Body of pancreas (tissue), 4 donors: ENCODE measurements around the gene PHF12. TPM values are rescaled to one million over a fixed set of nuclear protein-coding genes. Genes with fewer than 3 reads are reported as not detected.

Source experiments
- ATAC-seq: fragments of 150-250 bp; one replicate; pipeline ENCODE4 v1.9.1; 2016
- DNase-seq, 4 donors: peaks; one replicate each; pipeline ENCODE4 v3.0.0-alpha.2; 2019
- H3K27ac ChIP-seq, 4 donors: fragments of 200-600 bp; sonication (generic); 1 replicate in 3 of 4; 2 replicates in 1 of 4; pipeline versions ENCODE4 v1.5.1 to v1.6.1; 2016 to 2019; ENCODE audit warnings: mild to moderate bottlenecking in 1 of 4, mixed read lengths in 1 of 4, moderate library complexity in 1 of 4
- H3K27me3 ChIP-seq, 2 donors: fragments of 200-600 bp; sonication (generic); one replicate each; pipeline ENCODE4 v1.6.0; 2016; ENCODE audit warnings: mild to moderate bottlenecking in 1 of 2
- H3K36me3 ChIP-seq, 2 donors: fragments of 200-600 bp; sonication (generic); replicated peaks in 1 of 2; 2 replicates each; pipeline ENCODE4 v1.5.1; 2016; ENCODE audit warnings: low read depth in 2 of 2; ENCODE audit not compliant: insufficient read depth in 1 of 2
- H3K4me1 ChIP-seq: fragments of 200-600 bp; sonication (generic); one replicate; pipeline ENCODE4 v1.6.0; 2016
- H3K4me3 ChIP-seq, 2 donors: fragments of 200-600 bp; sonication (generic); 1 replicate in 1 of 2; 2 replicates in 1 of 2; pipeline ENCODE4 v1.5.1; 2016 to 2019
- H3K9me3 ChIP-seq, 3 donors: fragments of 200-600 bp; sonication (generic); 1 replicate in 2 of 3; 2 replicates in 1 of 3; pipeline ENCODE4 v1.5.1; 2016
- POLR2A ChIP-seq, 3 donors: fragments of 450-650 bp; IDR thresholded peaks; one replicate each; pipeline ENCODE4 v1.6.1; 2016; ENCODE audit warnings: antibody characterized with exemption in 3 of 3, mild to moderate bottlenecking in 2 of 3
- WGBS, 2 donors: methylation state at CpG; one replicate each; pipeline ENCODE4 v1.1.5; 2017; 5-methylcytosine and 5-hydroxymethylcytosine counted together
- intact Hi-C: fragments of 100-400 bp; cut with DNase I; formaldehyde crosslinking; loops from one replicate; pipeline ENCODE4 v1.15.1; 2023
- total RNA-seq, 2 donors: library from RNA; depleted of rRNA; stranded (reverse); fragments of >200 nt; gene quantifications; one replicate each; pipeline ENCODE4 v1.1.0, GENCODE V29; 2016
- TF ChIP-seq, protein P1 (sequence below), 7 experiments: fragments of 450-650 bp in 4 of 7; fragments of 200-600 bp in 3 of 7; sonication (generic) in 3 of 7; IDR thresholded peaks; one replicate each; pipeline ENCODE4 v1.5.1; 2016 to 2019; ENCODE audit warnings: antibody characterized with exemption in 7 of 7

The PHF12 gene
- total RNA-seq, 2 donors from 2014 or later = 22.1 to 56.4 TPM

DNA sequence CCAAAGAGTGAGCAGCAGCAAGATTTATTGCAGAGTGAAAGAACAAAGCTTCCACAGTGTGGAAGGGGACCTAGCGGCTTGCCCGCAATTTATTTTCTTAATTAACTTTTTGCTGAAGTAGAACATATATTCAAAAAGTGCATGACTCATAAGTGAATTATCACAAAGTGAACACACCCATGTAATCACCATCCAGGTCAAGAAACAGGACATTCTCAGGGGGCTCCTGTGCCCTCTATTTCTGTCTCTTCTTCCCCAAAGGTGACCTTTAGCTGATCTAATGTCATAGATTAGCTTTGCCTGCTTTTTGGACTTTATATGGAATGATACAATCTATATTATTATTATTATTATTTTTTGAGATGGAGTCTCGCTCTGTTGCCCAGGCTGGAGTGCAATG, 76.6 kb downstream of the PHF12 start:
- no peak overlapping the region for H3K27ac ChIP-seq
- H3K4me3 ChIP-seq = no peak overlapping the region
- ATAC-seq = no peak
- no peak for TF ChIP-seq POLR2A (IDR thresholded peaks at IDR 0.05)
- TF ChIP-seq, protein P1, sequence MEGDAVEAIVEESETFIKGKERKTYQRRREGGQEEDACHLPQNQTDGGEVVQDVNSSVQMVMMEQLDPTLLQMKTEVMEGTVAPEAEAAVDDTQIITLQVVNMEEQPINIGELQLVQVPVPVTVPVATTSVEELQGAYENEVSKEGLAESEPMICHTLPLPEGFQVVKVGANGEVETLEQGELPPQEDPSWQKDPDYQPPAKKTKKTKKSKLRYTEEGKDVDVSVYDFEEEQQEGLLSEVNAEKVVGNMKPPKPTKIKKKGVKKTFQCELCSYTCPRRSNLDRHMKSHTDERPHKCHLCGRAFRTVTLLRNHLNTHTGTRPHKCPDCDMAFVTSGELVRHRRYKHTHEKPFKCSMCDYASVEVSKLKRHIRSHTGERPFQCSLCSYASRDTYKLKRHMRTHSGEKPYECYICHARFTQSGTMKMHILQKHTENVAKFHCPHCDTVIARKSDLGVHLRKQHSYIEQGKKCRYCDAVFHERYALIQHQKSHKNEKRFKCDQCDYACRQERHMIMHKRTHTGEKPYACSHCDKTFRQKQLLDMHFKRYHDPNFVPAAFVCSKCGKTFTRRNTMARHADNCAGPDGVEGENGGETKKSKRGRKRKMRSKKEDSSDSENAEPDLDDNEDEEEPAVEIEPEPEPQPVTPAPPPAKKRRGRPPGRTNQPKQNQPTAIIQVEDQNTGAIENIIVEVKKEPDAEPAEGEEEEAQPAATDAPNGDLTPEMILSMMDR (IDR thresholded peaks at IDR 0.05) = no peak
- H3K9me3 ChIP-seq = no peaks in the 10 kb centered on the region
- intact Hi-C loops = no loop called here
- DNase-seq = no peak
- H3K4me1 ChIP-seq = no peaks in the 10 kb centered on the region
- peaks cover 0 to under 1% of the 10 kb centered on the region in 2 donors for H3K36me3 ChIP-seq
- WGBS, 2 donors = 69 to 77% methylated on average over 3 of the region's 3 CpGs
- no peaks in the 10 kb centered on the region for H3K27me3 ChIP-seq

DNA sequence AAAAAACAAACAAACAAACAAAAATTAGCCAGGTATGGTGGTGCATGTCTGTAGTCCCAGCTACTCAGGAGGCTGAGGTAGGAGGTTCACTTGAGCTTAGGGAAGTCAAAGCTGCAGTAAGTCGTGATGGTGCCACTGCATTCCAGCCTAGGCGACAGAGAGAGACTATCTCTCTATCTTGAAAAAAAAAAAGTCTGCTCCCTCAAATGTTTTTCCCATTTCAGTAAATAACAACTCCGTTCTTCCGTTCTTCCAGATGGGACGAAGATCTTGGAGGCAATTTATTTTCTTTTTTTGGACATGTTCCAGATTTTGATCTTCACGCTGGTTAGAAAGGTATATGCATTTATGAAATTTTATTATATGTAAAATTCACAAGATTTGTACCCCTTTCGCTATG, 77.5 kb downstream of the PHF12 start:
- H3K4me3 ChIP-seq = no peak overlapping the region
- intact Hi-C loops = no loop called here
- no peak for DNase-seq
- no peak for ATAC-seq
- no peaks in the 10 kb centered on the region for H3K27me3 ChIP-seq
- no peaks in the 10 kb centered on the region for H3K36me3 ChIP-seq
- no peak for TF ChIP-seq POLR2A (IDR thresholded peaks at IDR 0.05)
- TF ChIP-seq, protein P1 (IDR thresholded peaks at IDR 0.05) = no peak
- WGBS, 2 donors = 82 to 85% methylated on average over 7 of the region's 7 CpGs
- H3K27ac ChIP-seq = no peak overlapping the region
- H3K4me1 ChIP-seq = no peaks in the 10 kb centered on the region
- no peaks in the 10 kb centered on the region for H3K9me3 ChIP-seq

DNA sequence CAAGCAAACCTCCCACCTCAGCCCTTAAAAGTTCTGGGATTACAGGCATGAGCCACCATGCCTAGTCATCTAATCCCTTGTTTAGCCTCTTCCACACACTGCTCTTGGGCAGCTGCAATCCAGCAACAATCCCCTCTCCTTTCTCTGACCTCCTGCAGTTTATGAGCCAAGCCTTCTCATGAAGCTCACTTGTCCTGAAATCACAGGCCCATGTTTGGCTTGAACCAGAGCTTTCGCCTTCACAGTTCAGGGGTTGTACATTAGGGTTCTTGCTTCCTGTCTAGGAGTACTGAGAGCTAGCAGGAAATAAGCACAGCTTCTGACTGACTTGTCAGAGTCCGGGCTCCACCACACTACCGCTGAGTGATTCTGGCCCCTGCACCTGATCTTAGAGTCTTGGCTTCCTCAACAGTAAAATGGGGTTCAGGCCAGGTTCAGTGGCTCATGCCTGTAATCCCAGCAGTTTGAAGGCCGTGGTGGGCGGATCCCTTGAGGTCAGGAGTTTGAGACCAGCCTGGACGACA, 80.2 kb downstream of the PHF12 start:
- Histone ChIP-seq H3K4me3 (no peak overlapping the region), H3K4me1 (no peaks in the 10 kb centered on the region), H3K36me3 (no peaks in the 10 kb centered on the region), H3K27me3 (no peaks in the 10 kb centered on the region), H3K27ac (no peak overlapping the region), H3K9me3 (no peaks in the 10 kb centered on the region)
- TF ChIP-seq POLR2A (IDR thresholded peaks at IDR 0.05) = no peak
- TF ChIP-seq, protein P1 (IDR thresholded peaks at IDR 0.05) = no peak
- 72% methylated on average over 2 to 6 of the region's 6 CpGs for WGBS, 2 donors
- no peak for ATAC-seq
- no peak for DNase-seq
- intact Hi-C loops = no loop called here

DNA sequence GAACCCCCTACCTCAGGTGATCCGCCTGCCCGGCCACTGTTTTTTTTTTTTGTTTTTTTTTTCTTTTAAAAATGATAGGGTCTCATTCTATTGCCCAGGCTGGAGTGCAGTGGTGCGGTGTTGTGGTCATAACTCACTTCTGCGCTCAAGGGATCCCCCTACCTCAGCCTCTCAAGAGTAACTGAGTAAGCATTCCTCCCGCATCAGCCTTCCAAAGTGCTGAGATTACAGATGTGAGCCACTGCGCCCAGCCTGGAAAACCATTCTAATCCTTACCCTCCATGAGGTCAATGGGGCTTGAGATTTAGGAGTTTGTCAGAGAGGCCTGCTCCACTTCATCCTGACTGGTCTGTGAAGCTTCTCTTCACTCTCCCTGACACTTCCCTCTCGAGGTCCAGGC, 84.0 kb downstream of the PHF12 start:
- TF ChIP-seq POLR2A (IDR thresholded peaks at IDR 0.05) = no peak
- TF ChIP-seq, protein P1 (IDR thresholded peaks at IDR 0.05) = no peak
- no peak for DNase-seq
- H3K4me3 ChIP-seq = no peak overlapping the region
- ATAC-seq = no peak
- WGBS, 2 donors = 76 to 83% methylated on average over 7 of the region's 7 CpGs
- no peaks in the 10 kb centered on the region for H3K9me3 ChIP-seq
- no peaks in the 10 kb centered on the region for H3K4me1 ChIP-seq
- no peaks in the 10 kb centered on the region for H3K27me3 ChIP-seq
- intact Hi-C loops = no loop called here
- H3K27ac ChIP-seq = no peak overlapping the region
- no peaks in the 10 kb centered on the region for H3K36me3 ChIP-seq

DNA sequence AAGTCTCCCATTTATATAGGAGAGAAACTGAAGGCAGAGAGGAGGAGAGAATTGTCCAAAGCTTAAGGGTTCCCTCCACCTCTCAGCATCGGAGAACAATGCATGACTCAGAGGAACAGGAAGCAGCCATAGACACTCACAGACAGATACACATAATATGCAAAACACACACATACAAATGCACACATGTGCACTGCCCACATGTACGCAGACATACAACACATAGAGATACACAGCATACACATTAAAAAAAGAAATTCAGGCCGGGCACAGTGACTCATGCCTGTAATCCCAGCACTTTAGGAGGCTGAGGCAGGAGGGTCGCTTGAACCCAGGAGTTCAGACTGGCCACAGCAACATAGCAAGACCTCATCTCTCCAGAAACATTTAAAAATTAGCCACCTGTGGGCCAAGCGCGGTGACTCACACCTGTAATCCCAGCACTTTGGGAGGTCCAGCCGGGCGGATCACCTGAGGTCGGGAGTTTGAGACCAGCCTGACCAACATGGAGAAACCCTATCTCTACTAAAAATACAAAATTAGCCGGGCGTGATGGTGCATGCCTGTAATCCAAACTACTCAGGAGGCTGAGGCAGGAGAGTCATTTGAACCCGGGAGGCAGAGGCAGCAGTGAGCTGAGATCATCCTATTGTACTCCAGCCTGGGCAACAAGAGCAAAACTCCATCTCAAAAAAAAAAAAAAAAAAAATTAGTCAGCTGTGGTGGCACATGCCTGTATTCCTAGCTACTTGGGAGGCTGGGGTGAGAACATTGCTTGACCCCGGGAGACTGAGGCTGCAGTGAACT, 85.2 kb downstream of the PHF12 start:
- 80 to 81% methylated on average over 13 of the region's 13 CpGs for WGBS, 2 donors
- Histone ChIP-seq H3K4me3 (no peak overlapping the region), H3K36me3 (no peaks in the 10 kb centered on the region), H3K9me3 (no peaks in the 10 kb centered on the region), H3K4me1 (no peaks in the 10 kb centered on the region), H3K27ac (no peak overlapping the region), H3K27me3 (no peaks in the 10 kb centered on the region)
- DNase-seq (no peak), ATAC-seq (no peak)
- TF ChIP-seq, protein P1 (IDR thresholded peaks at IDR 0.05) = no peak
- no peak for TF ChIP-seq POLR2A (IDR thresholded peaks at IDR 0.05)
- intact Hi-C loops = no loop called here
